Measurements from ENCODE around the gene DNTT.

Gene DNTT

GRCh38 chr10:96344178-96344577, 39.9 kb downstream of the DNTT start:
- Histone ChIP-seq H3K27me3 (ENCODE audit: control insufficient read depth, insufficient read depth, low read length) (no peaks in the 10 kb centered on the region), H3K36me3 (ENCODE audit: control insufficient read depth, insufficient read depth, low read length) (no peaks in the 10 kb centered on the region), H3K4me1 (ENCODE audit: control insufficient read depth, insufficient read depth, low read length) (no peaks in the 10 kb centered on the region), H3K9ac (ENCODE audit: low read length) (no peak overlapping the region), H3K4me3 (ENCODE audit: low read length) (no peak overlapping the region), H3K27ac (ENCODE audit: low read depth, low read length) (no peak overlapping the region)

GRCh38 chr10:96345222-96345621, 41.0 kb downstream of the DNTT start:
- H3K9ac ChIP-seq (ENCODE audit: low read length) = no peak overlapping the region
- no peak overlapping the region for H3K4me3 ChIP-seq (ENCODE audit: low read length)
- no peaks in the 10 kb centered on the region for H3K27me3 ChIP-seq (ENCODE audit: control insufficient read depth, insufficient read depth, low read length)
- no peak overlapping the region for H3K27ac ChIP-seq (ENCODE audit: low read depth, low read length)
- no peaks in the 10 kb centered on the region for H3K36me3 ChIP-seq (ENCODE audit: control insufficient read depth, insufficient read depth, low read length)
- no peaks in the 10 kb centered on the region for H3K4me1 ChIP-seq (ENCODE audit: control insufficient read depth, insufficient read depth, low read length)

GRCh38 chr10:96346295-96346694, 42.1 kb downstream of the DNTT start:
- no peaks in the 10 kb centered on the region for H3K4me1 ChIP-seq (ENCODE audit: control insufficient read depth, insufficient read depth, low read length)
- no peaks in the 10 kb centered on the region for H3K36me3 ChIP-seq (ENCODE audit: control insufficient read depth, insufficient read depth, low read length)
- no peak overlapping the region for H3K9ac ChIP-seq (ENCODE audit: low read length)
- H3K27me3 ChIP-seq (ENCODE audit: control insufficient read depth, insufficient read depth, low read length) = no peaks in the 10 kb centered on the region
- H3K27ac ChIP-seq (ENCODE audit: low read depth, low read length) = no peak overlapping the region
- no peak overlapping the region for H3K4me3 ChIP-seq (ENCODE audit: low read length)

- Histone ChIP-seq H3K4me3 (ENCODE audit: low read length) (no peak overlapping the region), H3K27me3 (ENCODE audit: control insufficient read depth, insufficient read depth, low read length) (no peaks in the 10 kb centered on the region), H3K4me1 (ENCODE audit: control insufficient read depth, insufficient read depth, low read length) (no peaks in the 10 kb centered on the region), H3K27ac (ENCODE audit: low read depth, low read length) (no peak overlapping the region), H3K9ac (ENCODE audit: low read length) (no peak overlapping the region), H3K36me3 (ENCODE audit: control insufficient read depth, insufficient read depth, low read length) (no peaks in the 10 kb centered on the region)
These were observed 47.8 kb downstream of the DNTT start for GRCh38 chr10:96352027-96352426.

- Histone ChIP-seq H3K27me3 (ENCODE audit: control insufficient read depth, insufficient read depth, low read length) (no peaks in the 10 kb centered on the region), H3K4me3 (ENCODE audit: low read length) (no peak overlapping the region), H3K36me3 (ENCODE audit: control insufficient read depth, insufficient read depth, low read length) (no peaks in the 10 kb centered on the region), H3K27ac (ENCODE audit: low read depth, low read length) (no peak overlapping the region), H3K9ac (ENCODE audit: low read length) (no peak overlapping the region), H3K4me1 (ENCODE audit: control insufficient read depth, insufficient read depth, low read length) (no peaks in the 10 kb centered on the region)
These were observed 48.3 kb downstream of the DNTT start for GRCh38 chr10:96352582-96352981.

GRCh38 chr10:96357038-96357620, 52.9 kb downstream of the DNTT start:
- no peaks in the 10 kb centered on the region for H3K4me1 ChIP-seq (ENCODE audit: control insufficient read depth, insufficient read depth, low read length)
- no peak overlapping the region for H3K9ac ChIP-seq (ENCODE audit: low read length)
- H3K27ac ChIP-seq (ENCODE audit: low read depth, low read length) = no peak overlapping the region
- H3K27me3 ChIP-seq (ENCODE audit: control insufficient read depth, insufficient read depth, low read length) = no peaks in the 10 kb centered on the region
- no peaks in the 10 kb centered on the region for H3K36me3 ChIP-seq (ENCODE audit: control insufficient read depth, insufficient read depth, low read length)
- H3K4me3 ChIP-seq (ENCODE audit: low read length) = no peak overlapping the region

GRCh38 chr10:96358851-96359540, 54.8 kb downstream of the DNTT start, which contains the start of gene OPALIN:
TSS of gene OPALIN (minus strand) at chr10:96359002. CDS start at chr10:96358896, 106 bp downstream.
- H3K27me3 ChIP-seq (ENCODE audit: control insufficient read depth, insufficient read depth, low read length) = no peaks in the 10 kb centered on the region
- H3K4me3 ChIP-seq (ENCODE audit: low read length) = no peak within 1 kb of the TSS
- no peak within 1 kb of the TSS for H3K9ac ChIP-seq (ENCODE audit: low read length)
- H3K4me1 ChIP-seq (ENCODE audit: control insufficient read depth, insufficient read depth, low read length) = no peaks in the 10 kb centered on the region
- no peaks in the 10 kb centered on the region for H3K36me3 ChIP-seq (ENCODE audit: control insufficient read depth, insufficient read depth, low read length)
- H3K27ac ChIP-seq (ENCODE audit: low read depth, low read length) = no peak within 1 kb of the TSS

GRCh38 chr10:96359616-96360015, 55.4 kb downstream of the DNTT start:
- no peak overlapping the region for H3K9ac ChIP-seq (ENCODE audit: low read length)
- no peak overlapping the region for H3K27ac ChIP-seq (ENCODE audit: low read depth, low read length)
- no peaks in the 10 kb centered on the region for H3K4me1 ChIP-seq (ENCODE audit: control insufficient read depth, insufficient read depth, low read length)
- no peaks in the 10 kb centered on the region for H3K36me3 ChIP-seq (ENCODE audit: control insufficient read depth, insufficient read depth, low read length)
- no peaks in the 10 kb centered on the region for H3K27me3 ChIP-seq (ENCODE audit: control insufficient read depth, insufficient read depth, low read length)
- H3K4me3 ChIP-seq (ENCODE audit: low read length) = no peak overlapping the region

GRCh38 chr10:96360331-96360730, 56.1 kb downstream of the DNTT start:
- H3K27ac ChIP-seq (ENCODE audit: low read depth, low read length) = no peak overlapping the region
- H3K9ac ChIP-seq (ENCODE audit: low read length) = no peak overlapping the region
- H3K4me1 ChIP-seq (ENCODE audit: control insufficient read depth, insufficient read depth, low read length) = no peaks in the 10 kb centered on the region
- no peaks in the 10 kb centered on the region for H3K27me3 ChIP-seq (ENCODE audit: control insufficient read depth, insufficient read depth, low read length)
- no peaks in the 10 kb centered on the region for H3K36me3 ChIP-seq (ENCODE audit: control insufficient read depth, insufficient read depth, low read length)
- no peak overlapping the region for H3K4me3 ChIP-seq (ENCODE audit: low read length)

GRCh38 chr10:96360766-96361165, 56.5 kb downstream of the DNTT start:
- Histone ChIP-seq H3K4me1 (ENCODE audit: control insufficient read depth, insufficient read depth, low read length) (no peaks in the 10 kb centered on the region), H3K27ac (ENCODE audit: low read depth, low read length) (no peak overlapping the region), H3K9ac (ENCODE audit: low read length) (no peak overlapping the region), H3K4me3 (ENCODE audit: low read length) (no peak overlapping the region), H3K36me3 (ENCODE audit: control insufficient read depth, insufficient read depth, low read length) (no peaks in the 10 kb centered on the region), H3K27me3 (ENCODE audit: control insufficient read depth, insufficient read depth, low read length) (no peaks in the 10 kb centered on the region)

- Histone ChIP-seq H3K27ac (ENCODE audit: low read depth, low read length) (no peak overlapping the region), H3K36me3 (ENCODE audit: control insufficient read depth, insufficient read depth, low read length) (no peaks in the 10 kb centered on the region), H3K27me3 (ENCODE audit: control insufficient read depth, insufficient read depth, low read length) (no peaks in the 10 kb centered on the region), H3K4me1 (ENCODE audit: control insufficient read depth, insufficient read depth, low read length) (no peaks in the 10 kb centered on the region), H3K9ac (ENCODE audit: low read length) (no peak overlapping the region), H3K4me3 (ENCODE audit: low read length) (no peak overlapping the region)
These were observed 61.3 kb downstream of the DNTT start for GRCh38 chr10:96365571-96365970.

- no peak overlapping the region for H3K27ac ChIP-seq (ENCODE audit: low read depth, low read length)
- no peaks in the 10 kb centered on the region for H3K4me1 ChIP-seq (ENCODE audit: control insufficient read depth, insufficient read depth, low read length)
- H3K4me3 ChIP-seq (ENCODE audit: low read length) = no peak overlapping the region
- no peaks in the 10 kb centered on the region for H3K36me3 ChIP-seq (ENCODE audit: control insufficient read depth, insufficient read depth, low read length)
- no peak overlapping the region for H3K9ac ChIP-seq (ENCODE audit: low read length)
- H3K27me3 ChIP-seq (ENCODE audit: control insufficient read depth, insufficient read depth, low read length) = no peaks in the 10 kb centered on the region
These were observed 62.3 kb downstream of the DNTT start for GRCh38 chr10:96366508-96366907.

- no peak overlapping the region for H3K9ac ChIP-seq (ENCODE audit: low read length)
- no peaks in the 10 kb centered on the region for H3K4me1 ChIP-seq (ENCODE audit: control insufficient read depth, insufficient read depth, low read length)
- H3K27me3 ChIP-seq (ENCODE audit: control insufficient read depth, insufficient read depth, low read length) = no peaks in the 10 kb centered on the region
- no peak overlapping the region for H3K27ac ChIP-seq (ENCODE audit: low read depth, low read length)
- no peak overlapping the region for H3K4me3 ChIP-seq (ENCODE audit: low read length)
- no peaks in the 10 kb centered on the region for H3K36me3 ChIP-seq (ENCODE audit: control insufficient read depth, insufficient read depth, low read length)
These were observed 63.2 kb downstream of the DNTT start for GRCh38 chr10:96367470-96367869.

Measured in rectal smooth muscle tissue (tissue), 1 donor.